DMS 273 (cell line): ENCODE data around the gene PELO.

ENCODE experiments used
- DNase-seq: peaks from one replicate; lab custom pipeline; 2025; ENCODE audit not compliant: unreplicated experiment; lab: John Stamatoyannopoulos, UW

The PELO gene

DNA sequence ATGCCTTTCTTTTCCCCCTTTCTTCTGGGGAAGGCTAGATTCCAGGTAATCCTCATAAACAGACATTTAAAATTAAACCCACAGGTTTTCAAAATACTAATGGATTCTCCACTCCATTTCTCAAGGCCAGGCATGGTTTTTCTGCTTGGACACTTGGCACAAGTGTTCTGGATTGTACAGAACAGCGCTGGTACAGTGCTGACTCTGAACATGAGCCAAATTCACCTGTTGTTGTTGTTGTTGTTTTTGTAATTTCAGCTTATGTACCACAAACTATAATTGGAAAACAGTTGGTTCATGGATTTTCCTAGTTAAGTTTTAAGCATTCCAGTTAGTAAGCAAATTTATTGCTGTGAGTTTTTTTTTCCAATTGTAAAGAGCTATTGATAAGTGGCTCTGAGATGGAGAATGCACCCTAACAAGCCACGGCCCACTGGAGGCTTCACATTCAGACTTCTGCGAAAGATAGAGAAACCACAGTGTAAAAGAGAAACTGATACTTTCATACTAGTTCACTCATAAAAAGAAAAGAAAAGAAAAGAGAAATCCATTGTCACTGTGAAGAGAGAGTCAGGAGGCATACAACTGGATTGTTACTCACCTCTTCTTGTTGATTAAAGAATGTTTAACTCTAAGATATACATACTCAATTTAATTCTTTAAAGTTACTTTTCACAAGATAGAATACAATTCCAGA lies 16.2 kb upstream of the PELO start:
- no peak for DNase-seq

DNA sequence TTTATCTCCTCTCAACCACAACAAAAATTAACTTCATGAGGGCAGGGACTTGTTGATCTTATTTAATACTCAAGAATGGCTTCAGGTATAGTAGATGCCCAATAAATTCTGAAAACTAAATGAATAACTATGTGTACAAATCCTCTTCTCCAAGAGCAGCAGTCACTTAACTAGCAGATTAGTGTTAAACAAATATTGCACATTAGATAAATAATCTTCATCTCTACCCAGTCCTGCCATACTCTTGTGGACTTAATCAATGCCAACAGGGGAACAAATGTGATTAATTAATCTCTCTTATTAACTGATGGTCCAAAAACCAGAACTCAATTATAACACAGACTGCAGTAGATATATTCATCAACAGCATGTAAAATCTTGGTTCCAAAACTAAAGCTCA lies 15.0 kb upstream of the PELO start:
- DNase-seq, result no peak

DNA sequence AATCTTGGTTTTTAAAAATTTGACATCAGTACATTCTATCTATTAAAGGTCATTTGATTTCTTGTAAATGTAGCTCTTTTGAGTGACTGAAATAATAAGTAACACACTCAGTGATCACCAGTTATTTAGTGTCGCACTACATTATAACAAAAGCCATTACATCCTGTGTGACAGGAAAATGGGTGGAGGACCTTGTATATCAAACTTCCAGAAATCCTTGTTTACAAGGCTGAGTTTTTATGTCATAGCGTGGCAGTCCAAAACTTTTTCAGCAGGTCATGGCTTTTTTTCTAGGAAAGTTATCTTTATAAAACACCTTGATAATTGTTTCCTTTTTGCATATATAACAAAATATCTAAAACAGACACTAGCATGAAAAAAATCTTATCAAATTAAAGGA lies 14.4 kb upstream of the PELO start:
- DNase-seq, result no peak

DNA sequence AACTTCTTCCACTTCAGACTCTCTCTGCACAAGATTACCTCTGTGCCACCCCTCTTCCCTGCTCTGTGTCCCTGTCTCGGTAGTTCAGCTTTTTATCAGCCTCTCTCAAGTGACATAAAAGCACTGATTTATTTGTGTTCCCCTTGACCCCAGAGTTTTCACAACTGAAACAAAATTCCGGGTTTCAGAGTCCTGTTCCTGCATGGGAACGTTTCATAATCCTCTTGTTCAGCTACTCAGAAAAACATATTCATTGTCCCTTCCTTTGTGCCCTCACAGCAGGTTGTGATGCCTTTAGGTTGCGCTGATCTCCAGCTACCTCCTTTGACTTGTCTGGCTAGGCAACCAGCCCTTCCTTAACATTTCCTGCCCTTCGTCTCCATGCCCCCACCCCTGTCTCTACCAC lies 13.7 kb upstream of the PELO start:
- DNase-seq, result no peak

DNA sequence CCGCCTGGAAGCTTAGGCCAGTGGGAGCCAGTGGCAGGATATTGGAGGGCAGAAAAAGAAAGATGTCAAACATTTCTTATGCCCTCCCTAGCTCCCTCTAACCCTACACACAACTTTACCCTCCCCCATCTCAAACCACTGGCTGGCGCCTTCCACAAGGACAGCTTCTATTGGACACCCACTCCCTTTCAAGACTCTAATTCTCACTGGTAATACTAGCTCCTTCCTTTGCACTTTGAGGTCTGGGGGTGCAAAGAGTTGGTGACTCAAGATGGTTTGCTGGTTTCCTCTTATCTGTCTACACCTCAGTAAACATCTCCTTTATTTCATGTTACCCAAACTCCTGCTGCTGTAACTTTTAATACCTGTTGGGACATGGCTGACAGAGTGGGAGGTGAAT lies 11.6 kb upstream of the PELO start:
- no peak for DNase-seq

DNA sequence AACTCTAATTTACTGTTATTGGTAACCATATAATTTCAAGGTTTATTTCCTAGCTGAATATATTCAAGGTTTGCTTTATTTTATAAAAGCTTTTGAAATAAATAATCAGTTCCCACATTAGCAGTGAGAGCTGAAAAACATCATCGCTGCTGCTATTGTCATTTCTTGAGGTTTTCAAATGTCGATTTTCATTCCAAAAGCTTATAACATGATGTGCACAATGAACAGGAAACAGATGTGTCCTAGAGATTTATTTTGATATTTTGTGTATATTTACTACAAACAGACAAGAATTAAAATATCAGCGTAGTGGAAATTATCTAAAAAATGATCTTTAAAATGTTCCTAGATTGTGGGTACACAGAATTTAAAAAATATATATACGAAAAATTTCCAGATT lies 10.5 kb upstream of the PELO start:
- DNase-seq, result no peak

DNA sequence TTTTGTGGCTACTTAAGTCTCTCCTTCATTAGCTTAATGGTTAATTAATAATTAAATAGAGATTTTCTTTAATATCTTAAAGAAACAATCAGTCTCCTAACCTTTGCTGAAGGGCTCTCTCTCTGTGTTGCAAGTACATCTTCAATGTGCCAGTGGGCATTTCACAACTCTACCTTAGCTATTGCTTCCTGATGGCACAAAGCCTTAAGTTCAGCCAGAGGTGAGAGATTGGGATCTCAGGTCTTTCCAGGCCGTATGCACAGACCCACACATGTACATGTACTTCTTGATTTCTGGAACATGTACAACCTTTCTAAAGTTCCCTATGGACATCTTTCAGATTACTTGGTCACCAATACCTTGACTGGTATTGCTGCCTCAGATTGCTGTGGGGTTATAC lies 8.9 kb upstream of the PELO start:
- DNase-seq, result peak; percentile 1

DNA sequence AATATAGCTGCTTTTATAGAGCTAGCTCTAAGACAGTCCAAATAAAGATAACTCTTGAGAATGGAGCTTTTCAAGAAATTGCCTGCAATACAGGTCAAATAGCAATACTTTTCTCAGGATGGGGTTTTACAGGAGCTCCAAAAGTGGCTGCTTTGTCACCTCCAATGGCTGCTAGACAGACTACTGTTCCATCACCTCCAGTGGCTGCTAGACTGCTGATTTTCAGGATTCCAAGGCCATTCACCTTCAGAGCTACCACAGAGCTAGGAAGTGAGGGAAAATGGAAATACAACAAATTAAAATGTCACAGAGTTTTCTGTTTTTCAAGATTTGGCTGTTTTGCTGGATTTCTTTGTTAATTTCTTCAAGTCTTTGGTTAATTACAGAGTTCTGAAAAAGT lies 8.5 kb upstream of the PELO start:
- no peak for DNase-seq

DNA sequence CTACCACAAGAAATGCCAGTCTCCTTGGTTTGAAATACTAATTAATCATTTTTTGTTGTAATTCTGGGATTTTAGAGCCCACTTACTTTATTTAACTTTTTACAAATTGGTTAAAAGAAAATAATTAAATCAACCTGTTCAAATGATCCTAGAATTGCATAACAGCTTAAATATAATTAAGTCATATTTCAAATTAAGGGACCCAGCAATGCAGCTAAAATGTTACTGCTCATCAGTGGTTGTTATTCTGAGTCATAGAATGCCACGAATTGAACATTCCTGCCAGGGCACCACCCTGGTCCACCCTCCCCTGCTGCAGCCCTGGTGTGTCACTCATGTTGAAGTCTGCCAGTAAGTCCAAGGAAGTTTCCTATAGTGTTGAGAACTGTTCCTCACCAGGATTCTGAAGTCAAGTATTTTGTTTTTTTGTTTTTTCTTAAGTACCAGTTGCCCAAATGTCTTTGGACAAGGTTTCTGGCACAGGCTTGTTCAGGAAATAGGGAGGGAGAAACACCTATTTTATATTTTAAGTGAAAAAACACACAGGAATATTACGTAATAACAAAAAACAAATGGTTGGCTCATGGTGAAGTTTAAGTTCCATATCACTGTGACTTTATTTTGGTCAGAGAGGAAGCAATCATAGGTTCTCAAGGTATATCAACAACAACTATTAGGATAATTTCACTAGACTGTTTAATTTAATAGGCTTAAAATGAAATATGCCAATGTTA lies 4.3 kb upstream of the PELO start:
- DNase-seq, result no peak

DNA sequence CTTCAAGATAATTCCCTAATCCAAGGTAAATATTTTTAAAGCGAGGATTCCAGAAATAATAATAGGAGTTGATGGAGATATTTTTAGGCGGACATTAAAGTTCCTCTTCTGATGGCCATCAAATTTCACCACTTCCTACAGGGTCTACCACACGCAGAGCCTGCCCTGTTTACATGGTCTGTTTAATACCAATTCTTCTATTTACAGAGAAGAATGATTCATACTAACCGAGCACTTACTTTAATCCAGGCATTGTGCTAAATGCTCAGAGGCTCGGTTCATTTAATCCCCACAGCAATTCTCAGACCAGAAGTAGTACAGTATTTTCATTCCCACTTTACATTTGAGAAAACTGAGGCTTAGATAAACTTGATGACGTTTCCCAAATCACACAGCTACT lies 3.0 kb upstream of the PELO start:
- DNase-seq, result no peak

DNA sequence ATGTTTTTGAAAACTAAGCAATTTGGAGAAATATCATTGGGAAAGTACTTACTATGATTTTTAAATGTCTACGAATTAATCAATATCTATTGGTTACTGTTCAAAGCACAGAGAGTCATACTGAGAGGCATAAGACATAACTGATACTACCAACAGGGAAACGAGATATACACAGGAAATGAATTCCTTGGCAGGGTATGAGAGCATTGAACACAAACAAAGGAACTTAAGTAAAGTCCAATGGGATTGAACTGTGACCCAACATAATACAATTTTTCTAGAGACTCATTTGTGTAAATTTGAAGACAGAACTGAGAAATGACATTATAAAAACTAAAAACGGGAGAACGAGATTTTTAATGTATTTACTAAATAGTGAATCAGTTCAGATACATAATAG lies 1.3 kb upstream of the PELO start:
- DNase-seq, result no peak

DNA sequence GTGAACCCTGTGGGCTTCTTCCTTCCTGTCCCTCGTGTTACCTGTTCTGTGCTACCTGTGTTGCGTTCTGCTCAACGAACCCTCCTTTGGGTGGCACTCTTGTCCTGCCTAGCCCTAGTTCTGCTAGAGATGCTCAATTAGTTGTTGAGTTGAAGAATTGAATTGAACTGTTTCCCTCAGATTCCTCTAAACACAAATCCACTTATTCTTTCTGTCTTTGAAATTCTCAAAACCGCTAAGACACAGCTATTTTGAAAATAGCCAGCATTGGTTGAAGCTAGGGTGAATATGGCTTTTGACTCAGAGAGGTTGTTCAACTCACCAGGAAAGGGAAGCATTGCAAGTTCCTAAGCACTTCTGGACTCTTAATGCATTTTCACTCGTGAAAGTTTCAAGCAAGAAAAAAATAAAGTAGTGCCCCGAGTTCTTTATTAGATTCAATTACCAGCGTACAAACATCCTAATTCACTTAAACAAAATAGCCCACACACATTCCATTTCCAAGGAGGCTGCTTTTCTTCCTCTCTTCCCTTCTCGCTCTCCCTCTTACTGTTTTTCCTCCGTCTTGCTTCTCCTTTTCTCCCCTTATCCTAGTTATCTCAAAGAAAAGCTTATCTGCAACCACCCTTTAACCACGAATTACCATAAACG lies 642 bp upstream of the PELO start:
- DNase-seq, result no peak

DNA sequence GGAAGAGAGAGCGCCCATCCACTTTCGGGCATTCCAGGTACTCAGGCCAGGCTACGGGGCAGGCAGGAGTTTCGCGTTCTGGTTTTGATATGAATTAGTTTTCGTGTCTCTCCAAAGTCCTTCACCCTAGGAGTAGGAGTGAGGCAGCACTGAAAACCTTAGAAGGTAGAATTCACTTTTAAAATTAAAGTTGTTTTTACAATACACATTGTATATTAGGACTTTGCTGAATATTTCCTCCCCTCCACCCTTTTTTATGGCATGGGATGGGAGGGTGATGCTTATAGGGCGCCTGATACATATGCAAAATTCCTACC lies 747 bp downstream of the PELO start:
- no peak for DNase-seq

DNA sequence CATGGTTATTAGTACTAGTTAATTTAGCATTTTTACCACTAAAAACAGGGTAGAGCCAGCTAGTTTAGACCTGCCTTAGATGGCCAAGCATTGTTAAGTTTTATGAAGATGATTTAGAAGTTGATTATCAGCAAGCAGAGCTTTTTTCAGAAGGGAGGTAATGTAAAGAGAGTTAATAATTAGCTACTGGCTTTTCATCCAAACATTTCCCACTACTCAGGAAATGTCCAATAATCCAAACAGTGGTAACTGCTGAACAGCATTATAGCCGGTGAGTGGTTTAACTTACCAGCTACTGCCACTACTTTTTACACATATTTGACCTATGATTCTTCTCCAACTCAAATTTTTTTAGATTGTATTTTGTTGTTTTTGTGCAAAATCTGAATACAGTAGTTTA lies 1.7 kb downstream of the PELO start:
- DNase-seq, result no peak

DNA sequence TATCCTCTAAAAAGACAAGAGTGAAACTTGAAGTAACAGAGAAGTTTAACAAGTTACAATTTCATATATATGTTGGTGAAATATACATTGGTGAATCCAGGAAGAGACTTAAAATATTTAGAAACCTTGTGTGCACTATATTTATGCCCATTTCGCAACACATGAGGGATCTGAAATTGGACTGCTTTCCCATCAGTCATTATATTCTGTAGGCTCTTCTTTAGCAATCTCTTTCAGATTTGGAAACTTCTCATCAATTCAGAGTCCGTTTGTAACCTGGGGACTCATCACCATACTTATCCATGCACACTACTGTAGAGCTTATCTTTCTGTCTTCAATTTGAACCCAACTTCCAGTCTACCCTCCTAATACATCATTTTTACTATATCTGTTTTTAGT lies 2.1 kb downstream of the PELO start:
- no peak for DNase-seq

DNA sequence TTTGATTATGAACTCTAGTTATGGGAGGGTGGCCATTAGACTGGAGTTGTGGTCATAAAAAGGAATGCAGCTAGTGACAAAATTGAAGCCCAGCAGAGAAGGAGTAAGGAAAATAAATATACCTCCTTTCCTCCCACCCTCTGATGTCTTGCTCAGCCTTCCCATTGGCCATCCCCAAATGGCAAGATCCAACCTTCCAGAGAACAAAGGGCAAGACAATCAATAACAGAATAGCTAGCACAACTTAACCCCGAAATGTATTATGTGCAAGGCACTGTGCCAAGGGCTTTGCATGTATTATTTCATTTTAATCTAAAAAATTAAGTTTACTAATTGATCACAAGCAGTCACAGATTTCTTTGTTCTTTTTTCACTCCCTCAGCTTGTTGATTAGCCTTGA lies 3.6 kb downstream of the PELO start:
- DNase-seq, result no peak

DNA sequence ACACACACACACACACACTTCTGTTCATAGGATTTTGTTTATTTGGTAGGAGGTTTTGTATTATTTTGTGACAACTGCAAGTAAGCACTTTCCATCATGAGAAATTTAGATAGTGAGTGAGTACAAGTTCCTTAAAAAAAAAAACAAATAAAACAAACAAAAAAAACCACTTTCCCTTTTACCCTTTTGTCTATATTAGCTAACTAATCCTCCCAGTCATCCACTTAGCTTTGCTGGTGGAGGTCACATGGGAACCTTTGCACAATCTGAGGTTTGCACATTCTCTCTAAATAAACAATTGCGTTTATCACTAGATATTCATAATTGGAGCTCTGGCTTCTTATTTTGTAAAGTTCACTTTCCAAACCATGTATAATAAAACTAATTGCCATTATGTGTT lies 6.8 kb downstream of the PELO start:
- no peak for DNase-seq

DNA sequence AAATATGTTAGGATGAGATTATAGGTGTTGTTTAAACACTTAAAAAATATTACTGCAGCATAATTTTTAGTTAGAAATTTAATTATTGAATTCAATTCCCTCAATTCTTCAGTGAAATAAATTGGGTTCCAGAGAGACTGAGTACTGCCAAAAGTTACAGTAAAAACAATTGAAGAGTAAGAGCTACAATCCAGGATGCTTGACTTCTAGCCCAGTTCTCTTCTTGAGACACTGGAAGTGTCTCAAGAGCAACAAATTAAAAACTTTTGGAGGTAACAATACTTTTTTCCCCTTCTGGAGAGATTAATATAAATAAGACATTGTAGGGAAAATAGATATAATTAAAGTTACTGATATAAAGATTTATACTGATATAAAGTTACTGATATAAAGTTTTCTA lies 8.3 kb downstream of the PELO start:
- DNase-seq, result no peak

DNA sequence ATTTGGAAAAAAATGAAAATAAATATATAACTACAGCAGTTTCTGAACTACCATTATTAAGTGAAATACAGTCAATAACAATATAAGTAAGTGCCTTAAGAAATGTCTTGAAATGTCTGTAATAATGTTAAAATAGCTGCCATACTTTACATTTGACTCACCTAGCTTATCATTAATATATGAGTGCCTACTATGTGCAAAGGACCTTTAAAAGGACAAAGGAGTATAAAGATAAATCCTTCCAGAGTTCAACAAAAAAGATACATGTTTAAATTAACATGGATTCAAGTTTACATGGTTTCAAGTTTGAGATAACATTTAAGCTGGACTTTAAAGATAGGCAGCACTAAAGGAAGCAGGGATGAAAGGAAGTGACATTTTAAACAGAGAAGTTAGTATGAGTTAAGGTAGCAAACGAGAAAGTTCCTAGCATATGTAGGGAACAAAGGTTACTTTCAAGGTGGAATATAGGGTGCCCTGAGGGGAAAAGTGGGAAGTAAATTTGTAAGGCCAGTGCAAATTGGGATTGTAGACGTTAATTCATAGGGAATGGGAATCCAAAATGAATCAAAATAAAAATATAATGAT lies 8.9 kb downstream of the PELO start:
- no peak for DNase-seq

DNA sequence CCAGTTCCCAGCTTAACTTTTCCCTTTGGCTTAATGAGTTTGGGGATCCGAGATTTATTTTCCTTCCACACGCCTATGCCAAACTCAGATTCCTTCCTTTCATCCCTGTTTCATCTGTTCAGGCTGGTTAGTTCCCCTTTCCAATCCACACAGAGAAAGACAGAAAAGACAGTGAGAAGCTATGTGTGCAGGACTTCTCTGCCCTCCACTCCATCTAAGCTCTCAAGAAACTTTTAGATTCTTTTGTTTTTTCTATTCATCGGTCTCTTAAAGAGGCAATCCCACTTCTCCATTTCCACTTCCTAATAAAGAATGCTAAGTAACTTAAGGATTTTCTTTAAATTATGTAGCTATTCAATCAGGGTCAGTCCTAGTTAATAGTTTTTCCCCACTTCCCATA lies 11.2 kb downstream of the PELO start:
- DNase-seq, result no peak

DNA sequence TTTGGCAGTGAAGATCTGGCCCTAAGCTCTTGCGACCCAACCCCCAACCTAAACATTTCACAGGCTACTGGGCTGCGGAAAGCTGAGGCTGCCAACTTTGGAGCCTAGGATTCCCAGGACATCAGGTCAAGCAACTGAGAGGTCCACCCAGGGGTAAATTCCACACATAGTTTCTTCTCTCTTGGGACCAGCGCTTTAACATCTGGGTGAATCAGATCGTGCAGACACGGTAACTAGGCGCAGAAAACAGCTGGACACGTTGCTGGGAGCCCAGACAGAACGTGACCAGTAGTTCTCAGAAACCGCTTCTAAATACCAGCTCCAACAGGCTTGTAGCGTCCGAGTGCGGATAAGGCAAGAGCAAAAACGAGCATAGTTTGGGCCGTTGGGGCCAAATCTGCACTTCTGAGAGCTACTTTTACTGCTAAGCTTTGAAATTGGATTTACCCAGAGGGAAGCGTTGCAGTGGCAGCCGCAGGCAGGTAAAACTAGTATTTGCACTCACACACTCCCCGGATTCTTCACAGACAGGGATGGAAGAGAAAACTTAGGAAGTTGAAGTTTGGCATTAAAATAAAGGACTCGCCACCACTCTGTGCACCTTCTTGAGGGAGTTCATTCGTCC lies 11.8 kb downstream of the PELO start:
- DNase-seq, result peak; percentile 54

DNA sequence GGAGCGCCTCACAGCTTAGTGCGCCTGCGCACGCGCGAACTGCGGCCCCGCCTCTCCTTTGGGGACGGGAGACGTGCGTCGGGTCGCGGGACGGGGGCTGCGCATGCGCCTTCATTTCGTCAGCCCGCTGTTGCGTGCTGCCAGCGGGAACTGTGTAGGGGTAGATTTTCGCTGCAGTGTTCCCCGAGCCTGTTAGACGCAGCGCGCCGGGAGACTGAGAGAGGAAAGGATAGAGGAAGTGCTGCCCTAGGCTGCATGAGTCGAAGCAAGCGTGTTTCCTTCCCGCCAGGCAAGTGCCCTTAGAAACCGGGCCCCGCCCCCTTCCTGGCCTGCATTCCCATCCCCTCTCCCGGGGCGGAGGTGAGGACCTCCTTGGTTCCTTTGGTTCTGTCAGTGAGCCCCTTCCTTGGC lies 12.3 kb downstream of the PELO start:
- DNase-seq, result peak; percentile 97
